GM21515 (cell line): ENCODE results near the gene LGSN.
"Not testable (repeated sequence)": the region's sequence is repeated elsewhere in the genome, so short reads cannot be mapped to it uniquely, and the experiment has no call there.

Experiments used
- ATAC-seq: cut with Tn5 transposase; IDR thresholded peaks from one replicate; pipeline ENCODE4 v1.9.1; 2021; ENCODE audit not compliant: unreplicated experiment

Gene LGSN, protein sequence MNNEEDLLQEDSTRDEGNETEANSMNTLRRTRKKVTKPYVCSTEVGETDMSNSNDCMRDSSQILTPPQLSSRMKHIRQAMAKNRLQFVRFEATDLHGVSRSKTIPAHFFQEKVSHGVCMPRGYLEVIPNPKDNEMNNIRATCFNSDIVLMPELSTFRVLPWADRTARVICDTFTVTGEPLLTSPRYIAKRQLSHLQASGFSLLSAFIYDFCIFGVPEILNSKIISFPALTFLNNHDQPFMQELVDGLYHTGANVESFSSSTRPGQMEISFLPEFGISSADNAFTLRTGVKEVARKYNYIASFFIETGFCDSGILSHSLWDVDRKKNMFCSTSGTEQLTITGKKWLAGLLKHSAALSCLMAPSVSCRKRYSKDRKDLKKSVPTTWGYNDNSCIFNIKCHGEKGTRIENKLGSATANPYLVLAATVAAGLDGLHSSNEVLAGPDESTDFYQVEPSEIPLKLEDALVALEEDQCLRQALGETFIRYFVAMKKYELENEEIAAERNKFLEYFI

DNA sequence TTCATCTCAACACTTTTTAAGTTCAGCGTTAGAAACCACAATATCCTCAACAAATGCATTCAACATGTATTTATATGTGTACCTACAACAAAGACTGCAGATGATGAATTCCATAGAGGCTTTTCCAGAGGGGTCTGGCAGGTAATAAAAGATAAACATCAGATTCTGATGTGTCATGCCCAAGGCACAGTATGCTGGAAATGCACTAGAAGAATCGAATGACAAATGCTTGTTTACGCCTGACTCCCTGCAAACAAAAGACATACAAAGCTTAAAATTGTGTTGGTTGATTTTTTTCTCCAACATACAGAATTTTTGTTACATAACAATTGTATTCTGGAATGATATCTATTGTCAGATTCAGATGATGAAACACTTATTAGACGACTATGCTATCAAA lies at the start of gene LGSN:
LGSN (minus strand) TSS at position 45 of the 400 bp plus-strand sequence; CDS start at position 5, 40 bp downstream.
- ATAC-seq = no peak

GRCh38 chr6:63368347-63368746 lies 48.6 kb upstream of the LGSN start:
- no peak for ATAC-seq

DNA sequence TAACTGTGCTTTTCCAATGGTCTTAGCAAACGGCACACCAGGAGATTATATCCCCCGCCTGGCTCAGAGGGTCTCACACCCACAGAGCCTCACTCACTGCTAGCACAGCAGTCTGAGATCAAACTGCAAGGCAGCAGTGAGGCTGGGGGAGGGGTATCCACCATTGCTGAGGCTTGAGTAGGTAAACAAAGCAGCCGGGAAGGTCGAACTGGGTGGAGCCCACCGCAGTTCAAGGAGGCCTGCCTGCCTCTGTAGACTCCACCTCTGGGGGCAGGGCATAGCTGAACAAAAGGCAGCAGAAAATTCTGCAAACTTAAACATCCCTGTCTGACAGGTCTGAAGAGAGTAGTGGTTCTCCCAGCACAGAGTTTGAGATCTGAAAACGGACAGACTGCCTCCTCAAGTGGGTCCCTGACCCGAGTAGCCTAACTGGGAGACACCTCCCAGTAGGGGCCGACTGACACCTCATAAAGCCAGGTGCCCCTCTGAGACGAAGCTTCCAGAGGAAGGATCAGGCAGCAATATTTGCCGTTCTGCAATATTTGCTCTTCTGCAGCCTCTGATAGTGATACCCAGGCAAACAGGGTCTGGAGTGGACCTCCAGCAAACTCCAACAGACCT lies 42.8 kb upstream of the LGSN start:
- ATAC-seq = not testable (repeated sequence)

- not testable (repeated sequence) for ATAC-seq
These were observed 37.6 kb upstream of the LGSN start for GRCh38 chr6:63357384-63357783.

GRCh38 chr6:63355632-63356031 lies 35.8 kb upstream of the LGSN start:
- no peak for ATAC-seq

GRCh38 chr6:63353286-63353630 lies 33.5 kb upstream of the LGSN start:
- no peak for ATAC-seq

DNA sequence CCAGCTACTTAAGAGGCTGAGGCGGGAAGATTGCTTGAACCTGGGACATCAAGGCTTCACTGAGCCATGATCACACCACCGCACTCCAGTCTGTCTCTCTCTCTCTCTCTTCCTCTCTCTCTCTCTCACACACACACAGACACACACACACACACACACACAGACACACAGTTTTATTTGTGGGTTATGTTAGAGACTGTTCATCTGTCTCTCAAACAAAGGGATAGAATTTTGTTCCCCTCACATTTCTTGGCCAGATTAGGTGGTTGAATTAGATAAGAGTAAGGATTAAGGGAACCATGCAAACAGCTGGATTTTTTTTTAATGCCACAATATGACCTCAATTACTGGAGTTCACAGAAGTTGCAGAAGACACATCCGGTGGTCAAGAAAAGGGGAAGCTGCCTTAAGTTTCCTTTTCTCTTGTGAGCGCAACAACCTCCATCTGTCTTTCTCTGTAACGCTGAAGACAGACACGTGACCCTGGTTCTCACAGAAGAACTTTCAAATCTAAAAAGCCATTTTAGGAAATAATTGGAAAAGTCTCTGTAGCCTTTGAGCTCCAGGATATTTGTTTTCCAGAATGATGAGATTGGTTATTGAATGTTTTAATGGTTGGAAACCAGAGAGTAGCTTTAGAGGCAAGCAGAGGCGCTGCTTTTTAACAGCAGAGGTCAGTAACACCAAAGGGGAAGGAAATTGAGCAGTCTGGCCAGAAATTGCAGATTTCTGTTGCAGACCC lies 32.9 kb upstream of the LGSN start:
- ATAC-seq = peak; percentile 95

DNA sequence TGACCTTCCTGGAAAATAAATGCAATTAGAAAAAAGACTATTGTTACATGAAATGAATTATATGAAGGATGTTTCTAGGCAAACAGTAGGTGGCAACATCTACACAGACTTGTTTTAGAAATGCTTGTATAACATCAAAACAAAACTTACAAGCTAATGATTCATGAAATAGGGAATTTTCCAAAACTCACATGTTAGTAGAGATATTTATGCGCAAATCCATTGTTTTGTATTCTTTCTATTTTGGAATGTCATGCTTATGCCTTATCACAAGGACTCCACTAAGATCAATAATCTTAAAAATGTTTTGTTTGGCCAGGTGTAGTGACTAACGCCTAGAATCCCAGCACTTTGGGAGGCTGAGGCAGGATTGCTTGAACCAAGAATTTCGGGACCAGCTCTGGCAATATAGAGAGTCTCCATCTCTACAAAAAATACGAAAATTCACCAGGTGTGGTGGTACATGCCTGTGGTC lies 32.3 kb upstream of the LGSN start:
- peak; percentile 27 for ATAC-seq

- ATAC-seq = no peak
These were observed 29.6 kb upstream of the LGSN start for GRCh38 chr6:63349401-63349800.

- no peak for ATAC-seq
These were observed 29.1 kb upstream of the LGSN start for GRCh38 chr6:63348836-63349235.

DNA sequence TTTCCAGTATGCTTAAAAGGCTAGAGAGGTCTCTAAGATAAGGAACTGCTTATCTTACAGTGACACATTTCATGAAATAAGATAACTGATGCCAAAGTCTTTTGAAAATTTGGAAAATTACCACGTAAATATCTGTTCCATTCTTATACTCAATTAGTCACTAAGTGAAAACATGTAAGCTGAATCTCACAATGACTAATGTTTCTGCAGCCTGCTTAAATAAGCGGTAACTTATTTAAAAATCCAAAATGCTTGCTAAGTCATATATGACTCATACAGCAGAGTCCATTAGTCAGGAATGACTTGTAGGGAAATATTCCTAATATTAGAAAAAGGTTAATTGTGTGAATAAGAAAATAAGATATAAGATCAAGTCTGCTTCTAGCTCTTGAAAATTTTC lies 27.8 kb upstream of the LGSN start:
- ATAC-seq = no peak

DNA sequence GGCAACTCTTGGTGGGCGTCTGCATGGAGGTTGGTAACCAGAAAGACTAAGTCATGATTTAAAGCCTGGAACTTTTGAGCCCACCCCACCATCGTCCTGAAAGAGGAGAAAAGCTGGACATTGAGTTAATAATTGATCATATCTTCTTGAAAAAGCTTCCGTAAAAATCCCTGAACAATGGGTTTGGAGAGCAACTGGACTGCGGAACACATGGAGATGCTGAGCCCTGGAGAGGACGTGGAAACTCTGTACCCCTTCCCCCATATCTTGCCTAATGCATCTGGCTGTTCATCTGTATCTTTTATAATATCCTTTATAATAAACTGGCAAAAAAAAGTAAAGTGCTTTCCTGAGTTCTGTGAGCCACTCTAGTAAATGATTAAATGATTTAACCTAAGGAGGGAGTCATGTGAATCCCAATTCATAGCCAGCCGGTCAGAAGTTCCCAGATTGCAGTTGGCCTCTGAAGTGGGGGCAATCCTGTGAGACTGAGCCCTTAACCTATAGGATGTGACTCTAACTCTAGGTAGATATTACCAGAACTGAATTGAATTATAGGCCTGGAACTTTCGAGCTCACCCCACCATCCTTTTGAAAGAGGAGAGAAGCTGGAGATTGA lies 26.5 kb upstream of the LGSN start:
- ATAC-seq = no peak

GRCh38 chr6:63340351-63340750 lies 20.6 kb upstream of the LGSN start:
- ATAC-seq = no peak

DNA sequence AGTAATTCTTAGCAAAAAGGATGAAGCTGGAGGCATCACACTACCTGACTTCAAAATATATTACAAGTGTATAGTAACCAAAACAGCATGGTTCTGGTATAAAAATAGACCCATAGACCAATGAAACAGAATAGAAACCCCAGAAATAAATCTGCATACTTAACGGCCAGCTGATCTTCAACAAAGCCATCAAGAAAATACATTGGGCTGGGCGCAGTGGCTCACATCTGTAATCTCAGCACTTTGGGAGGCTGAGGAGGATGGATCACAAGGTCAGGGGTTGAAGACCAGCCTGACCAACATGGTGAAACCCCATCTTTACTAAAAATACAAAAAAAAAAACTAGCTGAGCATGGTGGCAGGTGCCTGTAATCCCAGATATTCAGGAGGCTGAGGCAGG lies 14.9 kb upstream of the LGSN start:
- not testable (repeated sequence) for ATAC-seq

DNA sequence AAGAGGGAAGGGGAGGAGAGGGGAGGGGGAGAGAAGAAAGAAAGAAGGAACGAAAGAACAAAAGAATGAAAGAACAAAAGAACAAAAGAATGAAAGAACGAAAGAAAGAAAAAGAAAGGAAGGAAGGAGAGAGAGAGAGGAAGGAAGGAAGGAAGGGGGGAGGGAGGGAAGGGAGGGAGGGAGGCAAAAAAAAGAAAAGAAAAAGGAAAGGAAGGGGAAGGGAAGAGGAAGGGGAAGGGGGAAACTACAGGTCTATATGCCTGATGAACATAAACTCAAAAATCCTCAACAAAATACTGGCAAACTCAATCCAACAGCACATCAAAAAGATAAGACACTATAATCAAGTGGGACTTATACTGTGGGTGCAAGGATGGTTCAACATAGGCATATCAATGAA lies 13.7 kb upstream of the LGSN start:
- no peak for ATAC-seq

- not testable (repeated sequence) for ATAC-seq
These were observed 6.8 kb upstream of the LGSN start for GRCh38 chr6:63326630-63327029.

DNA sequence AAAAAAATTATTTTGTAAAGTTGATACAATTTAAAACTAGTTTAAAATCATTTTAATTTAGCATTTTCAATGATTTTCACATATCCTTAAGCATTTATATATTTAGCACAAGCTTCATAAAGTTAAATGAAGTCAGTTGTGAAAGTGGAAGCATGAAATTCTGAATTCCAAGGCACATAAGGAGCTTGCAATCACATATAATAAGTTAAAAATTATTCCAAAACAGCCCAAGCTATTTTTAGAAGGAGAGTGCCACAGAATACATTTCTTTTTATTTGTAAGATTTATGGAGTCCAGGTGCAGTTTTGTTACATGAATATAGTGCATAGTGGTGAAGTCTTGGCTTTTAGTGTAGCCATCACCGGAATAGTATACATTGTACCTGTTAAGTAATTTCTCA lies 3.2 kb upstream of the LGSN start:
- no peak for ATAC-seq

GRCh38 chr6:63321821-63322220 lies 2.0 kb upstream of the LGSN start:
- ATAC-seq = no peak

- ATAC-seq = no peak
These were observed 2.1 kb downstream of the LGSN start for GRCh38 chr6:63317641-63318040.

- ATAC-seq = no peak
These were observed 3.7 kb downstream of the LGSN start for GRCh38 chr6:63316113-63316512.

DNA sequence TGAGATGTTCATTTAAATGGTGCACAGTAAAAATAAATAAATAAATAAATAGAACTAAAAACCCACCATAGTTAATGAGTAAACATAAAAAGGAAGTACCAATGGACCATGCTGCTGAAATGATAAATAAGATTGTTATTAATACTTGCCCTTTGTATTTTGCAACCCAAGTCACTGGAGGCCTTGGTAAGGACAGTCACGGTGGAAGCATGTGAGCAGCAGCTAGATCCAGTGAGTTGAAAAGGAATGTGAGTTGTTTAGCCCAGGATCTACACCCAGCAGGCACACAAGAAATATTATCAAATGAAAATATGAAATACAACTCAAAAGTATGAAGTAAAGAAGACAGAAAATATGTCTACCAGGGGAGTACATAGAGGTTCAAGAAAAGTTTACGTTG lies 6.7 kb downstream of the LGSN start:
- ATAC-seq = no peak
